ENCODE data around the gene GYS1.

GRCh38 chr19:49016067-49016839 lies 23.1 kb upstream of the GYS1 start:
- TF ChIP-seq CTCF (IDR thresholded peaks at IDR 0.05; ENCODE audit: low read depth, low read length, missing input control) (no peak), YY1 (IDR thresholded peaks at IDR 0.05) (no peak), GABPA (IDR thresholded peaks at IDR 0.05 in 1 of 2, conservative IDR thresholded peaks at IDR 0.05 in 1 of 2) (no peak), JUND (IDR thresholded peaks at IDR 0.05) (no peak), TAF1 (conservative IDR thresholded peaks at IDR 0.05) (no peak), RAD21 (IDR thresholded peaks at IDR 0.05) (no peak), EGR1 (IDR thresholded peaks at IDR 0.05; ENCODE audit: low read depth in 2 of 2) (no peak), REST (IDR thresholded peaks at IDR 0.05) (no peak), NR2F2 (IDR thresholded peaks at IDR 0.05) (no peak), SP1 (IDR thresholded peaks at IDR 0.05) (no peak), ATF3 (IDR thresholded peaks at IDR 0.05) (no peak), ZBTB33 (IDR thresholded peaks at IDR 0.05) (no peak)

All from liver (tissue), 3 donors.